RCC 7860 (cell line): Measurements from ENCODE around the gene HS3ST4.

ENCODE experiments used
- DNase-seq: peaks from one replicate; pipeline ENCODE4 v3.0.0-alpha.2; 2015; ENCODE audit warnings: low spot score
- FAIRE-seq: peaks from 2 replicates; lab custom pipeline; 2012; peaks lifted over from hg19 to GRCh38; lab: Jason Lieb, UNC

Gene HS3ST4

GRCh38 chr16:25812215-25812614 lies 120.5 kb downstream of the HS3ST4 start:
- no peak for FAIRE-seq
- no peak for DNase-seq

DNA sequence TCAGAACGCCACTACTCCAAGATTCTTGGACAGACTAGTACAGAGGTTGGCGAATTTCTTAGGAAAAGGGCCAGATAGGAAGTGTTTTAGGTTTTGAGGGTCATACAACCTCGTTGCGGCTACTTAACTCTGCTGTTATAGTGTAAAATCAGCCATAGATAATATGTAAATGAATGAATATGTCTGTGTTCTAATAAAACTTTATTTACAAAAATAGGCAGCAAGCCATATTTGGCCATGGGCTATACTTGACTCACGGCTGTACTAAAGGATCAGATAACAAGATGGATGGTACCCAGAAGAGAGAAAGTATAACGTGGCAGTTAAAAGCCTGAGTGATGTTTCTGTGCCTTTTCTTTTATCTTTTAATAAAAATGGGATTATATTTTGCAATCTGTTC lies 125.5 kb downstream of the HS3ST4 start:
- DNase-seq (no peak), FAIRE-seq (no peak)

DNA sequence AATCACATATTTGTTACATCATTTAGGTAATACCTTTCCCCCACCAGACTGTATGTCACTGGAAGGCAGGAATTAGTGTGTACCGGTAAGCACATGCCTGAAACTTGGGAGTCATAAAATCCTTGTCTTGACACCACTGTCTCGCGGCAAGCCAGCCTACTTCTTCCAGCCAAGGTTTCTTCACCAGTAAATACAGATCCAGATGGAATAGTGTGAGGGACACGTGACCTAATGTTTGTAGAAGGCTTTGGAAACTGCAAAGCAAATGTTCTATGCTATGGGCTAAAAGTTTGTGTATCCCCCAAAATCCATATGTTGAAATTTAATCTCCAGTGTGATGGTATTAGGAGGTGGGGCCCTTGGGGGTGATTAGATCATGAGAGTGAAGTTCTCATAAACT lies 126.1 kb downstream of the HS3ST4 start:
- FAIRE-seq (no peak), DNase-seq (no peak)

GRCh38 chr16:25823891-25824290 lies 132.1 kb downstream of the HS3ST4 start:
- FAIRE-seq (no peak), DNase-seq (no peak)

DNA sequence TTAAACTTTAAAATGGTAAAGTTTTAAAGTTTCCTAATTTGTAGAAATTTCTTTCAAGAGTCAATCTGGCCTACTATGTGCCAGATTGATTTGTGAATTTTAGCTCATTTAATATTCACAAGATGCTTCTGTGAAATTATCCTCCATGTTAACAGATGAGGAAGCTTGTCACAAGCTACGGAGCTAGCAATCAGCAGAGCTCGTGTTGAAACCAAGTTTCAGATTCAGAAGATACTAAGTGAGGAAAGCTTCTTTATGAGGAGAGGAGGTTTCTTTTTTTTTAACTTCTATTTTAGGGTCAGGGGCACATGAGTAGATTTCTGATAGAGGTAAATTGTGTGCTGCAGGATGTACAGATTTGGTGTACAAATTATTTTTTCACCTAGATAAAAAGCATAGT lies 135.9 kb downstream of the HS3ST4 start:
- FAIRE-seq (no peak), DNase-seq (no peak)

- FAIRE-seq = no peak
Measured at GRCh38 chr16:25828510-25828909, 136.8 kb downstream of the HS3ST4 start.

GRCh38 chr16:25832291-25832690 lies 140.5 kb downstream of the HS3ST4 start:
- DNase-seq = no peak
- no peak for FAIRE-seq

More at GRCh38 chr16:25828510-25828909, 136.8 kb downstream of the HS3ST4 start:
- DNase-seq = no peak

- DNase-seq (no peak), FAIRE-seq (no peak)
Measured at GRCh38 chr16:25834101-25834500, 142.3 kb downstream of the HS3ST4 start.

- FAIRE-seq (no peak), DNase-seq (no peak)
Measured at GRCh38 chr16:25835126-25835525, 143.4 kb downstream of the HS3ST4 start.

DNA sequence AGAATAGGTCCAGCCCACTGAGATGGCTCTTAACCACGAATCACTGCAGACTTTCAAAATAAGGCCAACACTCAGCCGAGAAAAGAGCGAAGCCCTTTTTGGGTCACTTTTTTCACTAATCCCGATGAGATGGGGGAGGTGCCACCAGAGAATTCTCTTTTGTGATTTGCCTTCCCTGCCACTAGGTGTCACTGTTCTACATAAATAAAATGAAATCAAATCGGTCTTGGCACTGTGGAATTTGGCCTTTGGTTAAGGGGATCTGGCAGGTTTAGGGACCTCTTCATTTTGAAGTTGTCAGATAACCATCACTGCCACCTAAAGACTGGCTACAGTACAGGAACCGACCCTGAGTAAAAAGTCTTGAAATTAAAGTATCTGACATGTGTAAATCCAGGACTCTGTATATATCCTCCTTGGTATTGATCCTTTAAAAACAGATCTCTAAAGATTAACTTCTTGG lies 147.0 kb downstream of the HS3ST4 start:
- peak; percentile 5 for FAIRE-seq

GRCh38 chr16:25841761-25842160 lies 150.0 kb downstream of the HS3ST4 start:
- DNase-seq = no peak
- FAIRE-seq = no peak

More for the DNA sequence above, 147.0 kb downstream of the HS3ST4 start:
- DNase-seq = peak; percentile 42

- DNase-seq = no peak
- no peak for FAIRE-seq
Measured at GRCh38 chr16:25845901-25846300, 154.1 kb downstream of the HS3ST4 start.

DNA sequence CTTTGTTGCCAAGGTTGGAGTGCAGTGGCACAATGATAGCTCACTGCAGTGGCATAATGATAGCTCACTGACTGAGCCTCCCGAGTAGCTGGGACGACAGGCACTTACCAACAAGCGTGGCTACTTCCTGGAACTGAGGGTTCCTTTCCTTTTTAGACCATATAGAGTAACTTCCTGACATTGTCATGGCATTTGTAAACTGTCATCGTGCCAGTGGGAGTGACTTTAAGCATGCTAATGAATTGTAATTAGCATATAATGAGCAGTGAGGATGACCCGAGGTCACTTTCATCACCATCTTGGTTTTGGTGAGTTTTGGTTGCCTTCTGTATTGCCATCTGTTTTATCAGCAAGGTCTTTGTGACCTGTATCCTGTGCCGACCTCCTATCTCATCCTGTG lies 162.4 kb downstream of the HS3ST4 start:
- no peak for FAIRE-seq
- DNase-seq = no peak

DNA sequence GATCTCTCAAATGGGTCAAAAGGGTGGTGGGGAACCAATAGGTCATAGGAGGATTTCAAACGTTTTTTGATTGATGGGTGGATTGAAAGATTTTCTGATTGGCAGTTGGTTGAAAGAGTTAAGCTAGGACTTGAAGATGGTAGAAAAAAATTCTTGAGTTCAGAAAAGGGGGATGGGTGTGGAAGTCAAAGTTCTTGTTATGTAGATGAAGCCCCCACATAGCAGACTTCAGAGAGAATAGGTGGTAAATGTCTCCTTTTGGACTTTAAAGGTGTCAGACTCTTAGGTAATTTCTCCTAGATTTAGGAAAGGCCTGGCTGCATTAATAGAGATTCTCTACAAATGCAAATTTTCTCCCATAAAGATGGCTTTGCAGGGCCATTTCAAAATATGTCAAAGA lies 163.3 kb downstream of the HS3ST4 start:
- FAIRE-seq = no peak
- DNase-seq = no peak

GRCh38 chr16:25855818-25856217 lies 164.1 kb downstream of the HS3ST4 start:
- FAIRE-seq = no peak

GRCh38 chr16:25859645-25860044 lies 167.9 kb downstream of the HS3ST4 start:
- DNase-seq (no peak), FAIRE-seq (no peak)

More at GRCh38 chr16:25855818-25856217, 164.1 kb downstream of the HS3ST4 start:
- DNase-seq = no peak

DNA sequence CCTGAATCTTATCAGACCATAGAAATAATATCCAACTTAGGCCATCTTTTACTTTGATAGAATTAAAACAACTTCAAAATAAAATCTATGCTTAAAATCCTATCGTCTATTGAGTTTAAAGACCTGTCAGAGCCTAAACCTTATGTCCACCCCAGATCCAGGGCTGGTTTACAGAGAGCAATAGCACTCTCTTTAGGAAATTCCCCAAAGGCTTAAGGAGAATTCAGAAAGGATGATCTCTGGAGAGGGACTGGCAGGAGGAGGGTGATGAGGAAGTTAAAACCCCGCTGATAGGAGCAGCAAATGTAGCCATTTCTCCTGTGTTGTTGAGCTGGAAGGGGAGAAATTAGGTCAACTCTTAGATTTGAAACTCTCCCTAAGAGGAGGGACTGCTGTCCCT lies 175.3 kb downstream of the HS3ST4 start:
- DNase-seq = no peak
- no peak for FAIRE-seq

DNA sequence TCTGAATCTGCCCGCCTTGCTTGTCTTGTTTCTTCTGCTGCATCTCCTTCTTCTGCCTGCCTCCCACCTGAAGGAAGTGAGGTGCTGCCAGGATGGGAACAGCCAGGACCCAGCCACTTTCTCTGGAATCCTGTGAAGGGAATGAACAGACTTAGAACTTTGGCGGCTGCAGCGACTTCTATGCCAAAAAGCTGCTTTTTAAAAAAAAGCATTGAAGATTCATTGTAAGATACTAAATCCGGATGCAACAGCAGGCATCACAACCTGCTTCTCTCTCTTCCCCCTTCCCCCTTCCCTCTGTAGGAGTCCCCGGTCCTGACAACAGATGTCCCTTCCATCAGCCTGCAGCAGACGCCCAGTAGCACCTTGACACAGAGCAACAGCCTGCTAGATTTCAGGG lies 176.3 kb downstream of the HS3ST4 start:
- FAIRE-seq (no peak), DNase-seq (no peak)

DNA sequence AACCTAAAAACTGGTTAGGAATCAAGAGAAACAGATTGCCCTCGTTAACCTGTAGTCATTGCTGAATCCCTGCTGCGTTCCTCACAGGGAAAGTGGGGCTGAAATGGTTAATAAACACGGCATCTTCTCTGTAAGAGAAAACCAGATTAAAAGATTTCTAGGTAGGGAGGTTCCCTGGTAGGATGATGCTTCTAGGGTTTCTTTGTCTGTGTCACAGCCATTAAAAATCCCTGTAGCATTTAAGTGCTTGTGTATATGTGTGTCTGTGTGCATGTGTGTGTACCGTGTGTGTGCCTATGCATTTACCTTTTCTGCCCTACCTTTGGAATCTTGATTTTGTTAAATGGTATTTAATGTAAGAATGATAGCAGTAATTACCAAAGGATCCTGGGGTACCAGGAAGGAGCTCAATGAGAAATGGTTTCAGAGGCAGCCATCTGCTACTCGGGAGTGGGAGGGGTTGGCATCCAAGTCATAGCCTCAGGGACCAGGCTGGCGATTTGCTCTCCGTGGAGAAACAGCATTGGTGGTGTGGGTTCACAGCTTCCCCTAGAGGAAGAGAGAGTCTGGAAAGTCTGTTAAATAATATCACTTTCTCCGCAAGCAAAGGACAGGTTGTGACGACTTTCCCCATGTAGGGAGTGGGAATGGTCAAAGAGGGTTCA lies 177.1 kb downstream of the HS3ST4 start:
- DNase-seq (no peak), FAIRE-seq (no peak)

- FAIRE-seq (no peak), DNase-seq (no peak)
Measured at GRCh38 chr16:25872369-25873070, 180.8 kb downstream of the HS3ST4 start.

GRCh38 chr16:25874196-25874595 lies 182.4 kb downstream of the HS3ST4 start:
- DNase-seq (no peak), FAIRE-seq (no peak)

- FAIRE-seq = no peak
Measured at GRCh38 chr16:25875956-25876598, 184.3 kb downstream of the HS3ST4 start.

More at GRCh38 chr16:25875956-25876598, 184.3 kb downstream of the HS3ST4 start:
- DNase-seq = no peak
